Stimulated activated CD4-positive, alpha-beta T cell treated with anti-CD3 and anti-CD28 coated beads, Interleukin-4, amount 100 ng/mL, for 48 hours (primary cell): ENCODE results near the gene RGS14.
A peak's percentile ranks its signal among the peaks of the same experiment; 100 is the strongest.
"Not testable (repeated sequence)": the region's sequence is repeated elsewhere in the genome, so short reads cannot be mapped to it uniquely, and the experiment has no call there.

Source experiments
- DNase-seq, 2 donors: peaks; one replicate each; pipeline ENCODE4 v3.0.0-alpha.2; 2020; ENCODE audit warnings: low read depth in 2 of 2

Gene RGS14

GRCh38 chr5:177403792-177404640, 46.3 kb downstream of the RGS14 start:
- DNase-seq: peak; percentile 77 to 83

- DNase-seq: no peak
Observed at GRCh38 chr5:177404641-177405179, 47.0 kb downstream of the RGS14 start.

GRCh38 chr5:177405312-177405711, 47.6 kb downstream of the RGS14 start:
- DNase-seq: no peak

GRCh38 chr5:177405805-177406204, 48.1 kb downstream of the RGS14 start:
- DNase-seq: no peak

- no peak for DNase-seq
Observed at GRCh38 chr5:177409043-177409801, 51.5 kb downstream of the RGS14 start, which contains the start of gene F12. Gene F12 (minus strand): TSS chr5:177409564. CDS start chr5:177409527, 37 bp downstream.

GRCh38 chr5:177410575-177410974, 52.9 kb downstream of the RGS14 start:
- no peak for DNase-seq

GRCh38 chr5:177412603-177413233, 55.0 kb downstream of the RGS14 start:
- no peak for DNase-seq

- no peak for DNase-seq
Observed at GRCh38 chr5:177414481-177414880, 56.8 kb downstream of the RGS14 start.

- not testable (repeated sequence) for DNase-seq
Observed at GRCh38 chr5:177417081-177417480, 59.4 kb downstream of the RGS14 start.

- DNase-seq: no peak
Observed at GRCh38 chr5:177419046-177419445, 61.3 kb downstream of the RGS14 start.

GRCh38 chr5:177420472-177420871, 62.7 kb downstream of the RGS14 start:
- DNase-seq: not testable (repeated sequence)

- DNase-seq: no peak
Observed at GRCh38 chr5:177421062-177421798, 63.5 kb downstream of the RGS14 start.
